NCI-H2227 (cell line): ENCODE results near the gene WDR93.
"Not testable (repeated sequence)": the region's sequence is repeated elsewhere in the genome, so short reads cannot be mapped to it uniquely, and the experiment has no call there.

Source experiments
- DNase-seq: peaks from one replicate; lab custom pipeline; 2025; ENCODE audit not compliant: unreplicated experiment; lab: John Stamatoyannopoulos, UW

Gene WDR93

DNA sequence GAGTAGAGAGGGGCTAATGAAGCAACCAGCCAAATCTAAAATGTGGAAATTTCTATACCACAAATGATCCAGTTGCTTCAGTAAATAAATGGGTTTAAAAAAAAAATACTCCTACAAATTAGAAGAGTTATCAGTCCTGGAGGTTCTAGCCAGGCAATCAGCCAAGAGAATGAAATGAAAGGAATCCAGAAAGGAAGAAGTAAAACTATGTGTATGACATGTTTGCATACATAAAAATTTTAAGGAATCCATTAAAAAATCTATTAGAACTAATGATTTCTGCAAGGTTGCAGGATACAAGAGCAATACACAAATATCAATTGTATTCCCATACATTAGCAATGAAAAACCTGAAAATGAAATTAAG, 95.1 kb downstream of the WDR93 start:
- no peak for DNase-seq

DNA sequence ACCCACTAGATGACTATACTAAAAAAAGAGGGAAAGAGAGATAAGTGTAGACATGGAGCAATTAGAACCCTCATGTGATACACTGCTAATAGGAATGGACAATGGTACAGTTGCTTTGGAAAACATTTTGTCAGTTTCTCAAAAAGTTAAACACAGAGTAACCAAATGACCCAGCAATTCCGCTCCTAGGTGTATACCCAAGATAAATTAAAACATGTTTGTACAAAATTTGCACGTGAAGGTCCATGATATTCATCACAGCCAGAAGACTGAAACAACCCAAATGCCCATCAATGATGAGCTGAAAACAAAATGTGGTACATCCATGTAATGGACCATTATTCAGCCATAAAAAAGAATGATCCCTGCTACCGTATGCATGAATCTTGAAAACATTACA, 97.3 kb downstream of the WDR93 start:
- no peak for DNase-seq

DNA sequence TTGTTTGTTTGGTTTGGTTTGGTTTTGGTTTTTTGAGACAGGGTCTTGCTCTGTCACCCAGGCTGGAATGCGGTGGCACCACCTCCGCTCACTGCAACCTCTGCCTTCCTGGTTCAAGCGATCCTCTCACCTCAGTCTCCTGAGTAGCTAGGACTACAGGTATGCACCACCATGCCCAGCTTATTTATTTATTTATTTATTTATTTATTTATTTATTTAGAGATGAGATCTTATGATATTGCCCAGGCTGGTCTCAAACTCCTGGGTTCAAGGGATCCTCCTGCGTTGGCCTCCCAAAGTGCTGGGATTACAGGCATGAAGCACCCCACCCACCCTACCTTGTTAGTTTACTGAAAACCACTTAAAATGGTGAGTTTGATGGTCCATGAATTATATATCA, 98.0 kb downstream of the WDR93 start:
- not testable (repeated sequence) for DNase-seq

DNA sequence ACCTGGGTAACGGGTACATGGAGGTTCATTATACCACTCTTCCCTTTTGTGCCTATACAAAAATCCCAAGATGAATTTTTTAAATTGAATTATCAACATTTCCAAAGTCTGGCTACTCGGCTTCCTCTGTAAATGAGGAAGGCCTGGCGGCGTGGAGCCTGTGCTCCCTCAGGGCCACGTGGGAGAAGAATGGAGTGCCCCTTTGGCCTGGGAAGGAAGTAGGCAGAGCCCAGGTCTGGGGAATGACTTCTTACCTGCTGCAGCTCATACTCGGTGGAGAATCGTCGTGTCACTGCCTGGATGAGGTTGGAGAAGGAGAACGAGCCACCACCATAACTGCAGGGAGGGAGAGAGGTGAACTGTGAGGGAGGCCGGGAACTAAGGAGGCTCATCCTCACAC, 99.6 kb downstream of the WDR93 start:
- no peak for DNase-seq

DNA sequence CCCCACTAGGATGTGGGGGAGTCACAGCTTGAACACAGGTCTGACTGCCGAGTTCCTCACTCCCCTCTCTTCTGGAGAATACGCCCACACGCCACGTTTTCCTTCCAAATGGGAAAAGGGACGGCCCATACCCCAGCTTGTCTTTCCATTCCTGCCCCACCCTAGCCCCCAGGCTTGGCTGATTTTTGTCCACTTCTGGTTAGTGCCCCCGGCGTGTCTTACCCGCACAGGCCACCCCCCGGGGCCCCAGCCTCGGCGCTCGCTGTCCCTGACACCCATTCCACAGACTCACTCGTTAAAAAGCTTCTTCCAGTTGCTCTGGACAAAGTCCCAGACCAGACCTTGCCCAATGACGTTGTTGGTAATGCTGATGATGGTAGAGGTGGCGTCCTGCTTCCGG, 100.0 kb downstream of the WDR93 start:
- no peak for DNase-seq

DNA sequence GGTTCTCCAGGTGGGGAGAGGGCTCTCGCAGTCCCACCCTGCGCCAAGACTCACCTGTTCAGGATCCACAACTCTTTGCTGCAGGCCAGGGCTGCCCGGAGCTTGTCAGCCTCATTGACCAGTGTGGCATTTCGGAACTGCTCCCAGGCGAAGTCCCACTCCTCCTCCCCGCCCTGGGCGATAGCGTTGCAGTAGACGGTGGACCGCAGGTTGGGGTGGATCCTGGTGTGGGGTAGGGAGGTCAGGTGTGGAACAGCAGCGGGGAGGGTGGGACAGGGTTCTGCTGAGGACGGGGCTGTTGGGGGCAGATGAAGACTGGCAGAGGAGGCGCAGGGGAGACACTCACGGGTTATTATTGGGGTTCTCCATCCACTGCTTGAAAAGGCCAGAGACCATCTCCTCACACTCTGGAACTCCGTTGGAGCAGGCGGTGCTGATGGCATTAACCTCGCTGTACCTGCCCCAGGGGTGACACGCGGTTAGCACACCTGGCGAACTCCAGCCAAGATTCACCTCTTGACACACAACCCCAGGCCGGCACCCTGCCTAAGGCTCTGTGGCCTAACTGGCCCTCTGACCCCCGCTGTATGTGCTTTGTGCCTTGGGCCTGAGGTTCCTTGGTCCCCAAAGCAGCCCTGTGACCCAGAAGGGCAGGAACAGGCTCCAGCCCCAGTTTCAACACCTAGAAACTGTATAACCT, 101.6 kb downstream of the WDR93 start:
- no peak for DNase-seq
